Measurements from ENCODE around the gene CCR2.

CCR2 gene

DNA sequence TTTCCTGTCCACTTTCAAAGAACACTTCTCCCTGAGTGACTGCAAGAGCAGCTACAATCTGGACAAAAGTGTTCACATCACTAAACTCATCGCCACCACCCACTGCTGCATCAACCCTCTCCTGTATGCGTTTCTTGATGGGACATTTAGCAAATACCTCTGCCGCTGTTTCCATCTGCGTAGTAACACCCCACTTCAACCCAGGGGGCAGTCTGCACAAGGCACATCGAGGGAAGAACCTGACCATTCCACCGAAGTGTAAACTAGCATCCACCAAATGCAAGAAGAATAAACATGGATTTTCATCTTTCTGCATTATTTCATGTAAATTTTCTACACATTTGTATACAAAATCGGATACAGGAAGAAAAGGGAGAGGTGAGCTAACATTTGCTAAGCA lies 54.9 kb downstream of the CCR2 start:
- Histone ChIP-seq H3K4me3 (ENCODE audit: low read depth, low read length) (no peak overlapping the region), H3K9me3 (ENCODE audit: control insufficient read depth, insufficient read depth, low read depth, low read length) (no peaks in the 10 kb centered on the region), H3K36me3 (ENCODE audit: control insufficient read depth in 2 of 2, insufficient read depth in 1 of 2, low read length in 2 of 2) (no peaks in the 10 kb centered on the region), H3K27ac (ENCODE audit: extremely low read depth, low read depth, low read length) (no peak overlapping the region), H3K4me1 (ENCODE audit: control insufficient read depth, insufficient read depth, low read length) (no peaks in the 10 kb centered on the region)
- ChIA-PET CTCF (no interaction called here), POLR2A (no interaction called here)
- TF ChIP-seq ZNF184 (tag by site-specific recombination; IDR thresholded peaks at IDR 0.05) (no peak), SETDB1 (IDR thresholded peaks at IDR 0.05; ENCODE audit: insufficient read length, low read length) (no peak), ZNF529 (tag by site-specific recombination; IDR thresholded peaks at IDR 0.05; ENCODE audit: insufficient replicate concordance) (no peak), ZNF549 (tag by site-specific recombination; IDR thresholded peaks at IDR 0.05) (no peak), ZNF112 (tag by site-specific recombination; IDR thresholded peaks at IDR 0.05) (no peak), ZNF843 (tag by site-specific recombination; IDR thresholded peaks at IDR 0.05) (no peak), ZNF114 (tag by site-specific recombination; IDR thresholded peaks at IDR 0.05) (no peak)
- TF ChIP-seq, protein P1, sequence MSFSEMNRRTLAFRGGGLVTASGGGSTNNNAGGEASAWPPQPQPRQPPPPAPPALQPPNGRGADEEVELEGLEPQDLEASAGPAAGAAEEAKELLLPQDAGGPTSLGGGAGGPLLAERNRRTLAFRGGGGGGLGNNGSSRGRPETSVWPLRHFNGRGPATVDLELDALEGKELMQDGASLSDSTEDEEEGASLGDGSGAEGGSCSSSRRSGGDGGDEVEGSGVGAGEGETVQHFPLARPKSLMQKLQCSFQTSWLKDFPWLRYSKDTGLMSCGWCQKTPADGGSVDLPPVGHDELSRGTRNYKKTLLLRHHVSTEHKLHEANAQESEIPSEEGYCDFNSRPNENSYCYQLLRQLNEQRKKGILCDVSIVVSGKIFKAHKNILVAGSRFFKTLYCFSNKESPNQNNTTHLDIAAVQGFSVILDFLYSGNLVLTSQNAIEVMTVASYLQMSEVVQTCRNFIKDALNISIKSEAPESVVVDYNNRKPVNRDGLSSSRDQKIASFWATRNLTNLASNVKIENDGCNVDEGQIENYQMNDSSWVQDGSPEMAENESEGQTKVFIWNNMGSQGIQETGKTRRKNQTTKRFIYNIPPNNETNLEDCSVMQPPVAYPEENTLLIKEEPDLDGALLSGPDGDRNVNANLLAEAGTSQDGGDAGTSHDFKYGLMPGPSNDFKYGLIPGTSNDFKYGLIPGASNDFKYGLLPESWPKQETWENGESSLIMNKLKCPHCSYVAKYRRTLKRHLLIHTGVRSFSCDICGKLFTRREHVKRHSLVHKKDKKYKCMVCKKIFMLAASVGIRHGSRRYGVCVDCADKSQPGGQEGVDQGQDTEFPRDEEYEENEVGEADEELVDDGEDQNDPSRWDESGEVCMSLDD (tag by site-specific recombination; IDR thresholded peaks at IDR 0.05) = no peak
- TF ChIP-seq, protein P2, sequence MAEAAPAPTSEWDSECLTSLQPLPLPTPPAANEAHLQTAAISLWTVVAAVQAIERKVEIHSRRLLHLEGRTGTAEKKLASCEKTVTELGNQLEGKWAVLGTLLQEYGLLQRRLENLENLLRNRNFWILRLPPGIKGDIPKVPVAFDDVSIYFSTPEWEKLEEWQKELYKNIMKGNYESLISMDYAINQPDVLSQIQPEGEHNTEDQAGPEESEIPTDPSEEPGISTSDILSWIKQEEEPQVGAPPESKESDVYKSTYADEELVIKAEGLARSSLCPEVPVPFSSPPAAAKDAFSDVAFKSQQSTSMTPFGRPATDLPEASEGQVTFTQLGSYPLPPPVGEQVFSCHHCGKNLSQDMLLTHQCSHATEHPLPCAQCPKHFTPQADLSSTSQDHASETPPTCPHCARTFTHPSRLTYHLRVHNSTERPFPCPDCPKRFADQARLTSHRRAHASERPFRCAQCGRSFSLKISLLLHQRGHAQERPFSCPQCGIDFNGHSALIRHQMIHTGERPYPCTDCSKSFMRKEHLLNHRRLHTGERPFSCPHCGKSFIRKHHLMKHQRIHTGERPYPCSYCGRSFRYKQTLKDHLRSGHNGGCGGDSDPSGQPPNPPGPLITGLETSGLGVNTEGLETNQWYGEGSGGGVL (tag by site-specific recombination; IDR thresholded peaks at IDR 0.05) = no peak
- TF ChIP-seq, protein P3, sequence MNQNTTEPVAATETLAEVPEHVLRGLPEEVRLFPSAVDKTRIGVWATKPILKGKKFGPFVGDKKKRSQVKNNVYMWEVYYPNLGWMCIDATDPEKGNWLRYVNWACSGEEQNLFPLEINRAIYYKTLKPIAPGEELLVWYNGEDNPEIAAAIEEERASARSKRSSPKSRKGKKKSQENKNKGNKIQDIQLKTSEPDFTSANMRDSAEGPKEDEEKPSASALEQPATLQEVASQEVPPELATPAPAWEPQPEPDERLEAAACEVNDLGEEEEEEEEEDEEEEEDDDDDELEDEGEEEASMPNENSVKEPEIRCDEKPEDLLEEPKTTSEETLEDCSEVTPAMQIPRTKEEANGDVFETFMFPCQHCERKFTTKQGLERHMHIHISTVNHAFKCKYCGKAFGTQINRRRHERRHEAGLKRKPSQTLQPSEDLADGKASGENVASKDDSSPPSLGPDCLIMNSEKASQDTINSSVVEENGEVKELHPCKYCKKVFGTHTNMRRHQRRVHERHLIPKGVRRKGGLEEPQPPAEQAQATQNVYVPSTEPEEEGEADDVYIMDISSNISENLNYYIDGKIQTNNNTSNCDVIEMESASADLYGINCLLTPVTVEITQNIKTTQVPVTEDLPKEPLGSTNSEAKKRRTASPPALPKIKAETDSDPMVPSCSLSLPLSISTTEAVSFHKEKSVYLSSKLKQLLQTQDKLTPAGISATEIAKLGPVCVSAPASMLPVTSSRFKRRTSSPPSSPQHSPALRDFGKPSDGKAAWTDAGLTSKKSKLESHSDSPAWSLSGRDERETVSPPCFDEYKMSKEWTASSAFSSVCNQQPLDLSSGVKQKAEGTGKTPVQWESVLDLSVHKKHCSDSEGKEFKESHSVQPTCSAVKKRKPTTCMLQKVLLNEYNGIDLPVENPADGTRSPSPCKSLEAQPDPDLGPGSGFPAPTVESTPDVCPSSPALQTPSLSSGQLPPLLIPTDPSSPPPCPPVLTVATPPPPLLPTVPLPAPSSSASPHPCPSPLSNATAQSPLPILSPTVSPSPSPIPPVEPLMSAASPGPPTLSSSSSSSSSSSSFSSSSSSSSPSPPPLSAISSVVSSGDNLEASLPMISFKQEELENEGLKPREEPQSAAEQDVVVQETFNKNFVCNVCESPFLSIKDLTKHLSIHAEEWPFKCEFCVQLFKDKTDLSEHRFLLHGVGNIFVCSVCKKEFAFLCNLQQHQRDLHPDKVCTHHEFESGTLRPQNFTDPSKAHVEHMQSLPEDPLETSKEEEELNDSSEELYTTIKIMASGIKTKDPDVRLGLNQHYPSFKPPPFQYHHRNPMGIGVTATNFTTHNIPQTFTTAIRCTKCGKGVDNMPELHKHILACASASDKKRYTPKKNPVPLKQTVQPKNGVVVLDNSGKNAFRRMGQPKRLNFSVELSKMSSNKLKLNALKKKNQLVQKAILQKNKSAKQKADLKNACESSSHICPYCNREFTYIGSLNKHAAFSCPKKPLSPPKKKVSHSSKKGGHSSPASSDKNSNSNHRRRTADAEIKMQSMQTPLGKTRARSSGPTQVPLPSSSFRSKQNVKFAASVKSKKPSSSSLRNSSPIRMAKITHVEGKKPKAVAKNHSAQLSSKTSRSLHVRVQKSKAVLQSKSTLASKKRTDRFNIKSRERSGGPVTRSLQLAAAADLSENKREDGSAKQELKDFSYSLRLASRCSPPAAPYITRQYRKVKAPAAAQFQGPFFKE (tag by site-specific recombination; IDR thresholded peaks at IDR 0.05; ENCODE audit: borderline replicate concordance) = no peak

DNA sequence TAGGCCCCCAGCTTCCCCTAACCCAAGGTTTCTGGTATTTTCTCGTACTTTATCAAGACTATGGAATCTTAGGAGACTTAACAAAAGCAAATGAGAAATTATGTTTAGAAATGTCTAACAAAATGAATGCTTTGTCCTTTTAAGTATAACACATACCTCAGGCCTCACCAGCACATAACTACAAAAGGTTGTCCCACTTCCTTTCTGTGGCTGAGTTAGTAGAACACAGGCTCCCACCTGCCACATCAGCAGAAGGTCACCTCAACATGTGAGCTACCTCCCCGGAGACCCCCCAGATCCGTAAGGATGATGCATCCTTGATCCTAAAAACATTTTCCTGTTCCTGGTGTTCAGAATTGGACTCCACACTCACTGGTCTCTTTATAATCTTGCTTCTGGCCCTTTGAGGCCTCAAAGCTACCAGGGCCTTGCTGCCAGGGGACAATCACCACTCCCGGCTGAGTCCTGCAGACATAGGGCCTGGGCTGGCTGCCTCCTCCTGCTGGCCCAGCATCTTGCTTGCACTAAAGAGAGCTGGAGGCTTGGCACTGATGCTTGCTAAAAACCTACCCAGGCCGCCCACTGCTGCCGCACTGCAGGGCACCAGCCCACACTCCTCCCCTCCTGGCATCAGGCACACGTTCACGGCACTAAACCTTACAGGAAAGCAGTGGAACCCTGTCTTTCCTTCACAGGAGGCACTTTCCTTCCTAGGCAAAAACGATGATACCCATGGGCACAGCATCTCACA lies 56.0 kb downstream of the CCR2 start:
- Histone ChIP-seq H3K27ac (ENCODE audit: extremely low read depth, low read depth, low read length) (no peak overlapping the region), H3K4me3 (ENCODE audit: low read depth, low read length) (no peak overlapping the region), H3K36me3 (ENCODE audit: control insufficient read depth in 2 of 2, insufficient read depth in 1 of 2, low read length in 2 of 2) (no peaks in the 10 kb centered on the region), H3K4me1 (ENCODE audit: control insufficient read depth, insufficient read depth, low read length) (no peaks in the 10 kb centered on the region), H3K9me3 (ENCODE audit: control insufficient read depth, insufficient read depth, low read depth, low read length) (no peaks in the 10 kb centered on the region)
- POLR2A ChIA-PET = no interaction called here
- no peak for TF ChIP-seq ZNF140 (tag by site-specific recombination; IDR thresholded peaks at IDR 0.05)
- TF ChIP-seq ZFHX2 (tag by site-specific recombination; conservative IDR thresholded peaks at IDR 0.05) = no peak; the same call in 1 of the 2 replicates
- no peak for TF ChIP-seq RBAK (tag by site-specific recombination; IDR thresholded peaks at IDR 0.05)
- no peak for TF ChIP-seq KLF1 (tag by site-specific recombination; IDR thresholded peaks at IDR 0.05)
- TF ChIP-seq ZNF335 (tag by site-specific recombination; conservative IDR thresholded peaks at IDR 0.05) = no peak
- TF ChIP-seq ZNF654 (tag by site-specific recombination; IDR thresholded peaks at IDR 0.05; ENCODE audit: low read depth) = no peak
- CTCF ChIA-PET = no interaction called here

All from HEK293 (cell line).